ENCODE data around the gene MKRN2OS.

Gene MKRN2OS

DNA sequence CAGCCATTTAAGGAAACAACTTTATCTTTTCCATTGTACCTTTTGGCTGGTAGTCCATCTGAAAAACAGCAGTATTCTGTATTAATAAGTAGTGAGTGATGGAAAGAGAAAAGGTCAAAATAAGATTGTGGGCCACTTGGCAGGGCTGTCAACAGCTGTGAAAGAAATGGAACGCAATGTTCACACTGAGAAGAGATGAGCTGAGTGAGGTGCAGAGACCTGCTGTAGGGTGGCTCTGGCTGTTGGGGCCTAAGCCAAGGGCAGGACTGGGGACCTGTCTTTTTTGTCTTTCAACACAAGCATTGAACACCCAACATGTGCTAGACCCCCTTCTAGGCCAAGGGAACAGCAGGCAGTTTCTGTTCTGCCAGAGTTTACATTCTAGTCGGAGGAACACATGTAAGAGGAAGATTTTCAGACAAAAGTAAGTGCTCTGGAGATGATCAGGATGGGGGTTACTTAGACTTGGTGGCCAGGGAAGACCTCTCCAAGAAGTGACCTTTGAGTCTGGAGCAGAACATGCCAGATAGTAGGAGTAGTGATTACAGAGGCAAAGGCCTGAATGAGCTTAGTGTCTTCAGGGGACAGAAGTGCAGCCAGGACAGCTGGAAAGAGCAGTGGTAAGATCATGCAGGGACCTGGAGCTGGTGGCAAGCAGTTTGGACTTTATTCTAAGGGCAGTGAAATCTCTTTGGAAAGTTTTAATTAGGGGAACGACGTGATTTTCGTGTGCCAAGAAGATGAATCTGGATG is 31.4 kb downstream of the MKRN2OS start:
- no peak for DNase-seq (ENCODE audit: low read depth)

DNA sequence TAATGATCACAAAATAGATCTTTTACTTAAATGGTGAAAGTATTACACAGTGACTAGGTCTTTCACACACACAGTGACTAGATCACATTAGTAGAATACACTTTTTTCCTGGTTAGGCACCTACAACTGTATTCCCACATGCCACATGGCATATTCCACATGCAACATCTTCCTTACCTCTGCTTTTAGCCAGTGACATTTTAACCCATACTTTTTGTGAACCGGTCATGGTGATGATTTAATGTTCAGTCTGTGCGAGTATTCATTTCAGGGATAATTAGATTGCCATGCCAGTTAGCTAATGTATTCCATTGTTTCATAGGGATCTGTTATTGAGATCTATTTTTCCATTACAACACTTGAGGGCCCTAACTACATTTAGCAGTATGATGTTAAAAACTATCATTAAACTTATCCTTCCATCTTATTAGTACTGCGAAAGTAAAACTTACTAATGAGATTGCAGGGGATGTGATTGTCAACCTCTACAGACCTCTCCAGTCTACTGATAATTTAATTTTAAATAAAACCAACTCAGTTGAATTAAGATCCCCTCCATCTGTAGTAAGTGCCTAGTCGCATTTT is 32.7 kb downstream of the MKRN2OS start:
- no peak for DNase-seq (ENCODE audit: low read depth)

DNA sequence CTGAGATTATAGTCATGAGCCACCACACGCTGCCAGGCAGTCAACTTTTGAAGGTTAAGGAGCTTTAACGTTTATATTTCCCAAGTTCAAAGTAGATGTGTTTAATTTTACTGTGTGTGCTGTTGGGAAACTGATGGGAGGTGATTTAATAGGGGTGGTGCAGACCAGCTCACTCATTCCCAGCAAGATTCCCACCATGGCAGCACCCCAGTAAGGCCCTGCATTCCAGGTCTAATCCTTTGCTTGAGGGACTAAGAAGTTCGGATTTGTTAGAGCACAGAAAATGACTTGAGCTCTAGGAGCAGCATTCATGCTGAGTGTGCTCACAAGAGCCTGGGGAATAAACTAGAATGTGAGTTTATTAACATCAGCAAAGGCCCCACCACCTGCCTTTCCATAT is 35.8 kb downstream of the MKRN2OS start:
- DNase-seq (ENCODE audit: low read depth), result no peak

DNA sequence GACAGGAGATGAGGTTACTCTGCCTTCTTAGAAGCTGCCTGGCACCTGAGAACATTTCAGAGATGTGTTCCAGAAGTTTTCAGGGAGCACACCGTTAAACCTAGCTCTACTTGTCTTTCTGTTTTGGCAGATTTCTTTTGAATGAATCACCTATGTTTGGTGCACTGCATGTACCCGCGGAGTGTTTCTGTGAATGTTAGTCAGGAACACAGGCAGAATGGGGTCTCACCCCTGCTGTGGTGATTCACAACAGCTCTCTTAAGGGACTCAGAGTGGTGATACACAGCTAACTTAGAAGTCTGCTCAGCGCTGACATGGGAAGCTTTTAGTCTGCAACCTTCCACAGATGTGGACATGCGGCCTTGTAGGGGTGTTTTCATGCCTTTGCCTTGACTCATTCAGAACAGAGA is 37.0 kb downstream of the MKRN2OS start:
- no peak for DNase-seq (ENCODE audit: low read depth)

DNA sequence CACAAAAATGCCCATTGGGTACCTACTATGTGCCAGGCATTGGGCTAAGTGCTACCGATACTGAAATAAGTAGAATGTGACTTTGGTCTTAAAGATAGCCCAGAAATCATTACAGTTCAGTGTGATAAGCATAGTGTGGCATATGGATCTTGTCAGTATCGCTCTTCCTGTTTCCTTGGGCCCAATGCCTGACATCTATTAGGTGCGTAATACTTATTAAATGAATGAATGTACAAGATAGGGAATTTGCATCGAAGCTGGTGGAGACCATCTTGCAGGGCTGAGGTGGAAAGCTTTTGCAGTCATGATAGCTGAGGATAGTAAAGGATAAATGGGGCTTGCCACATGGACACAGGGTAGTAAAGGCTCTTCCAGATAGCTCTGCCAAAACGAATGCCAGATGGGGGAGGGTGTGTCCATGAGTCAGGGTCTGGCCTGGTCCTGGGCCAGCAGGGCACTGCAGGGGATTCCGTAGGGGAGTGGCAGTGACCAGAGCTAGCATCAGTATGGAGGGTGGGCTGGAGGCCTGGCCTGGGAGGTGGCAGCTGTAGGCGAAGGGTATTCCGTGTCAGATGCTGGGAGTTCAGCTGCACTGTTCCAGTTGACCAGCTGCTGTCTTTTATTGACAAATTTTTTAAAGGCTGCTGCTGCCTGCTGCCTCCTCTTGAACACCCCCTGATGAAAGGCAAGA is 37.6 kb downstream of the MKRN2OS start:
- no peak for DNase-seq (ENCODE audit: low read depth)

DNA sequence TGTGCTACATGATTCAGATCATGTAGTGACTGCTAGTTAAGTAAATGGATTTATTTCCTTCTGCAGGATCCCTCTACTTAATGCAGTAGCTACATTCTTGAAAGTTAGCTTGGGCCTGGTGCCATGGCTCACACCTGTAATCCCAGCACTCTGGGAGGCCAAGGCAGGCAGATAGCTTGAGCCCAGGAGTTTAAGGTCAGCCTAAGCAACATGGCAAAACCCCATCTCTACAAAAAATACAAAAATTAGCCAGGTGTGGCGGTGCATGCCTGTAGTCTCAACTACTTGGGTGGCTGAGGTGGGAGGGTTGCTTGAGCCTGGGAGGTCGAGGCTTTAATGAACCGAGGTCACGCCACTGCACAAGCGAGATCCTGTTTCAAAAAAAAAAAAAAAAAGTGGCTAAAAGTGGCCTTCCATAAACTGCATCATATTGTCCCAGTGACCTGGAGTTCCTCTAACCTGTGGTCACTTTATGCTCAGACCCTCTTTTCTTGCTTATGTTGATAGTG is 39.0 kb downstream of the MKRN2OS start:
- no peak for DNase-seq (ENCODE audit: low read depth)

DNA sequence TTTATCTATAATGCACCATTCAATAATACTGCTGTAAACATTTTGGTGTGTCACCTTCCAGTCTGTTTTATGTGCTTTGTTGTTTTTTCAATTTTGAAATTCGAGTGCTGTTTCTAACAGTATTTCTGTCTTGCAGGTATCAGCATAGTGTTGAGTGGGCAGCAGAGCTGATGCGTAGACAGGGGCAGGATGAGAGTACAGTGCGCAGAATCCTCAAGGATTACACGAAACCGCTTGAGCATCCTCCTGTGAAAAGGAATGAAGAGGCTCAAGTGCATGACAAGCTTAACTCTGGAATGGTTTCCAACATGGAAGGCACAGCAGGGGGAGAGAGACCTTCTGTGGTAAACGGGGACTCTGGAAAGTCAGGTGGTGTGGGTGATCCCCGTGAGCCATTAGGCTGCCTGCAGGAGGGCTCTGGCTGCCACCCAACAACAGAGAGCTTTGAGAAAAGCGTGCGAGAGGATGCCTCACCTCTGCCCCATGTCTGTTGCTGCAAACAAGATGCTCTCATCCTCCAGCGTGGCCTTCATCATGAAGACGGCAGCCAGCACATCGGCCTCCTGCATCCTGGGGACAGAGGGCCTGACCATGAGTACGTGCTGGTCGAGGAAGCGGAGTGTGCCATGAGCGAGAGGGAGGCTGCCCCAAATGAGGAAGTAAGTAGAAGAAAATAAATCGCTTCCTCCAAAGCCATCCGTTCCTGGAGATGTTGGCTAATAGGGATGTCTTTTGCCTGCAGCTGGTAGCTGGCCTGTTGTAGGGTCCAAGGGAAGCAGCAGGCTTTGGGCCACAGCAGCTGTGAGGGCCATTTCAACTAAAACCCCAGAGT is 42.0 kb downstream of the MKRN2OS start:
- DNase-seq (ENCODE audit: low read depth), result no peak

DNA sequence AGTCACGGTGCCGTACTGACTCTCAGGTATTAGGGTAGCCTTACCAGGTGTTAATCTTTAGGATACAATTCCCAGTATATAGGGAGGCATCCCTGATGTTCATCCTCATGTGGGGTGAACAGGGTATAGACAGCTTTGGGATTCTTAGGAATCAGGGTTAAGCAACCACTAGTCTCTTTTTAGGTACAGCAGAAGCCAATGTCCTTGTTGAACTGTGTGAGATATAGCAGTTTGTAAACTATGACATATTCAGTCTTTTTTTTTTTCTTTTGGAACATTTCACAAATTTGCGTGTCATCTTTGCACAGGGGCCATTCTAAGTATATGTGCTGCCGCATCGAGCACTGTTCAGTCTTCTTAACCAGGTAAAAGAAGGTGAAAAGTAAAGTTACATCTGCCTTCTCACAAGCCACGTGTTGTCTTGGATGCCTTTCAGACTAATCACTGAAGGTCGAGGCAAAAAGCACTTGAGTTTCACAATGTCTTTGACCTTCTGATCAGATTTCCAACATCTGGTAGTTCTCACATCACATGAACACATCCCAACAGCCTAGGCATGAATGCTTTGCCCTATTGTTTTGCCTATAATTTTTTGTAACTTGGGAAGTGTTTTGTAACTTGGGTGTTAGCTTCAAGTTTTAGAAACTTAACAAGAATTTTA is 43.8 kb downstream of the MKRN2OS start:
- DNase-seq (ENCODE audit: low read depth), result no peak

DNA sequence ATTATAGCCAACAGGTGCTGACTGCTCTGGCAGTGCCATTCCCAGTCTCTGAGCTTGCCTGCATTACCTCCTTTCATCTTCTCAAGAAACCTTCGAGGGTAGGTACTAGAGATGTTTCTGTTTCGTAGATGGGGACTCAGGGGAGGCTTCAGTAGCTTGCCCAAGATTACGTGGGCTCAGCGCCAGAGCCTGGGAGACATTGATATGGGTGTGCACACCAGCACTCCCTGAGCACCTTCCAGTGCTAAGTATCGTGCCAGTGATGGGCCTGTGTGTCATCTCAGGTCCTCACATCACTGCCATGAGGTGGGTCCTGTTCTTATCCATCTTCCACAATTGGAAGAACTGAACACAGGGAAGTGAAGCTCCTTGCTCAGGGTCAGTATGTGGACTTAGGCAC is 45.8 kb downstream of the MKRN2OS start:
- DNase-seq (ENCODE audit: low read depth), result no peak

DNA sequence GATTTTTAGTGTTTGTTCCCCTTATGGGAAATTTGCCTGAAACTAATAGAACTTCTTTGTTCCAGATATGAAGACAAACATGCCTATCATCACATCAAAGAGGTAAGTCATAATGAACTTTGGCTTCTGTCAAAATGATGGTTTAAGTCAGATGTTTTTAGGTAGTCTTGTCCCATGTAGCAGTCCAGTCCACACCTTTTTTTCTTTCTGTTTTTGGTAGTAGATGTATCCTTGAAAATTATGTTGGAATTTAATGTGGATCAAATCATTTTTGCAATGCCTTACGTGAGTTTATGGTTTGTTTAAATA is 48.9 kb downstream of the MKRN2OS start:
- no peak for DNase-seq (ENCODE audit: low read depth)

DNA sequence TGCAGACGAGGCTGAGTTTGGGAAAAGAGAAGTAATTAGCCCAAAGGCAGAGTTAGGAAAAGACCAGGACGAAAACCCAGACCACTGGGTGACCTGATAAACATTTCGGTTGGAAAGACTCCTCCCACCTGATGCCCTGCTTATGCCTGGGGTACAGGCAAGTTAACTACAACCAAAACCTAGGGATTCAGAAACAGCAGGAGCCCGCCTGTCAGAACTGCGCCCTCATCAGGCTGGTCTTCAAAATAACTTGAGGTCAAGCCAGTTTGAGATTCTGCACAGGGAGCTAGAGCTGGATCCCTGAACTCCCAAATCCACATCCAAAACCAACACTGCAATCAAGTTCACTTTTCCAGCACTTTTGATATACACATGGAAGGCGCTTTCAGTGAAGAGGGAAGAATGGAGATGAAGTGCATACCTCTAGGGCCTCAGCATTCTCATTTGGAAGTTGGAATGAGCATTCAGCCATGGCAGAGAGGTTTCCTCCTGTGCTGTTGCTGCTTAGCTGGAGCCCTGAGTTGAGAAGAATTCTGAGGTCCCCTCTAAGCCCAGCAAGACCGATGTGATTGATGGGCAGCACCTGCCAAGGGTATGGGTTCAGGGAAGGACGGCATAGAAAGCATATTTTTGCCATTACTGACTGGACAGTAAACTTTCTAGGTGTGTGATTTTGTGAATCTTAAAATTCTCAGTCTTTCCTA is 49.4 kb downstream of the MKRN2OS start:
- DNase-seq (ENCODE audit: low read depth), result no peak

DNA sequence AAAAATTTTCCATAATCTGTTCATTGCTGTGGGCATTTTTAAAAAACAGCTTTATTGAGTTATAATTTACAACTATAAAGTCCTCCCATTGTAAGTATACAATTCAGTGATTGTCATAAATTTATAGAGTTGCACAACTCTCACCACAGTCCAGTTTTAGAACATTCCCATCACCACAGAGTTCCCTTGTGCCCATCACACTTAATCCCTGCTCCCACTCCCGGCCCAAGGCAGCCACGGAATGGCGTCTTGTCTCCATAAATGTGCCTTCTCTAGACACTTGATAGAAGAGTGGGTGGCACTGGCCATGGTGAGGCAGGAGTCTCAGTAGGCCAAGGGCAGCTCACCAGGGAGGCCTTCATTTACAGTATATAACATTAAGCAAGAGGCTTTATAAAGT is 54.8 kb downstream of the MKRN2OS start:
- DNase-seq (ENCODE audit: low read depth), result no peak

DNA sequence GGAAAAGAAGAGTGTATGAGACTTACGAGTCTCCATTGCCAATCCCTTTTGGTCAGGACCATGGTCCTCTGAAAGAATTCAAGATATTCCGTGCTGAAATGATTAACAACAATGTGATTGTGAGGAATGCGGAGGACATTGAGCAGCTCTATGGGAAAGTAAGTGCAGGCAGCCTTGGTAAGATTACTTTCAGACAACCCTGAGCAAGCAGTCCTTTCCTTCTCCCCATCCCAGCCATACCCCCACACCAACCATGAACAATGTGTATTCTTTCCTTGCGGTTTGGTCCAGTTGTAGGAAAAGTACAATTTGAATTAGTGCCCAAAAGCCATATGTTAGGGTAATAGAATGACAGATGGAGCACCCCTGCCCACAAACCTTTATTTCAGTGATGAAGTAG is 55.5 kb downstream of the MKRN2OS start:
- no peak for DNase-seq (ENCODE audit: low read depth)

All from CMK (cell line).